ENCODE results near the gene ZNF366.

The ZNF366 gene

DNA sequence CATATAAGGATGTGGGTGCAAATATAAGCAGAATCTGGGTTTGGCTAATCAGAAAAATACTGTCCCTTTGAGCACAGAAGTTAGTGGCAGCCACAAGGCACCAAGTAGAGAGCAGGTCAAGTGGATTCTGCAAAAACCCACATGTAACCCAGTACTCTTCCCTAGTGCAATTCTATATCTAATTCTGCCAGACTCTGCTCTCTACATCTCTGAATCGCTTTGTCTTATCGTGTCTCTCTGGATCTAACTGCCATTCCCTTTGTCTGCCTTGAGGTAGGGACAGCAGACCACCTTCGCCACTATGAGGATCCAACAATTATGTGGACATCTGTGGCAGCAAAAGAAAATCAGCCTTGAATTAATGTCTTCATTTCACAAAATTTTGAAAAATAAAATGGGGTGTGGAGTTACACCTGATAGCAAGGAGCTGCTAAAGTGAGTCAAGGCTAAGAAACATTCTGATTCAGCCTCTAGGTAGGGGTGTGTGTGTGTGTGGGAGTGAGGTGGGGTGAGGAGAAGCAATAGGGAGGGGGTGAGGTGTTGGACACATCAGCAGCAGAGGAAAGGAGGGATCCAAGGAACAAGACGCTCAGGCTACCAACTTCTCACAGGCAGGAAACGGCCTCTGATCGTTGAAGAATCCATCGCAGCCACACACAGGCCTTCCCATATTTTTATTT, 33.7 kb upstream of the ZNF366 start:
- no peak for DNase-seq
- H3K27me3 ChIP-seq (replicated peaks) = no peaks in the 10 kb centered on the region
- no peak overlapping the region for H3K27ac ChIP-seq
- H3K4me3 ChIP-seq (ENCODE audit: low read depth, low read length) = no peak overlapping the region
- in situ Hi-C loops (cut with HindIII; ENCODE audit: low pct_ligation_motif_present, low sequenced_read_pairs) = no loop called here
- H3K36me3 ChIP-seq (replicated peaks) = no peaks in the 10 kb centered on the region
- TF ChIP-seq, protein P1, sequence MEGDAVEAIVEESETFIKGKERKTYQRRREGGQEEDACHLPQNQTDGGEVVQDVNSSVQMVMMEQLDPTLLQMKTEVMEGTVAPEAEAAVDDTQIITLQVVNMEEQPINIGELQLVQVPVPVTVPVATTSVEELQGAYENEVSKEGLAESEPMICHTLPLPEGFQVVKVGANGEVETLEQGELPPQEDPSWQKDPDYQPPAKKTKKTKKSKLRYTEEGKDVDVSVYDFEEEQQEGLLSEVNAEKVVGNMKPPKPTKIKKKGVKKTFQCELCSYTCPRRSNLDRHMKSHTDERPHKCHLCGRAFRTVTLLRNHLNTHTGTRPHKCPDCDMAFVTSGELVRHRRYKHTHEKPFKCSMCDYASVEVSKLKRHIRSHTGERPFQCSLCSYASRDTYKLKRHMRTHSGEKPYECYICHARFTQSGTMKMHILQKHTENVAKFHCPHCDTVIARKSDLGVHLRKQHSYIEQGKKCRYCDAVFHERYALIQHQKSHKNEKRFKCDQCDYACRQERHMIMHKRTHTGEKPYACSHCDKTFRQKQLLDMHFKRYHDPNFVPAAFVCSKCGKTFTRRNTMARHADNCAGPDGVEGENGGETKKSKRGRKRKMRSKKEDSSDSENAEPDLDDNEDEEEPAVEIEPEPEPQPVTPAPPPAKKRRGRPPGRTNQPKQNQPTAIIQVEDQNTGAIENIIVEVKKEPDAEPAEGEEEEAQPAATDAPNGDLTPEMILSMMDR (IDR thresholded peaks at IDR 0.05; ENCODE audit: low read depth, low read length, missing control alignments) = no peak

- Histone ChIP-seq H3K36me3 (replicated peaks) (no peaks in the 10 kb centered on the region), H3K27ac (no peak overlapping the region), H3K4me3 (ENCODE audit: low read depth, low read length) (no peak overlapping the region), H3K27me3 (replicated peaks) (no peaks in the 10 kb centered on the region)
- TF ChIP-seq, protein P1 (IDR thresholded peaks at IDR 0.05; ENCODE audit: low read depth, low read length, missing control alignments) = no peak
- in situ Hi-C loops (cut with HindIII; ENCODE audit: low pct_ligation_motif_present, low sequenced_read_pairs) = no loop called here
- DNase-seq = no peak
Measured at GRCh38 chr5:72539726-72540125, 32.5 kb upstream of the ZNF366 start.

DNA sequence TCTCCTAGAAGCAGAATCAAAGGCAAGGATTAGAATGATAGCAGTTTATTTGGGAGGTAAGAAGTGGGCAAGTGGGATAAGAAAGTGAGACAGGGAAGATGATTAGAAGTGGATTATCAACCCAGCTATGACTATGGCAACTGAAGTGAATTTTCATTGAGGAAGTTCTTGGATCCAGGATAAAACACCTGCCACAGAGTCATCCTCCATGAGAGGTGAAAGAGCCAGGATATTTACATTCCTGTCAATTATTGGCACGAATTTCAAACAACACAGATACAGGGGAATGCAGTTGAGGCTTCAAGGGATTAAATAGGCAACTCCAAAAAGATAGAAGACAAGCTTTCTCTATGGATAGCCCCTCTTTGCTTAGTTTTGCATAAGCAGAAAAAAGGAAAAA, 31.8 kb upstream of the ZNF366 start:
- Histone ChIP-seq H3K4me3 (ENCODE audit: low read depth, low read length) (no peak overlapping the region), H3K27ac (no peak overlapping the region), H3K36me3 (replicated peaks) (no peaks in the 10 kb centered on the region), H3K27me3 (replicated peaks) (no peaks in the 10 kb centered on the region)
- TF ChIP-seq, protein P1 (IDR thresholded peaks at IDR 0.05; ENCODE audit: low read depth, low read length, missing control alignments) = no peak
- in situ Hi-C loops (cut with HindIII; ENCODE audit: low pct_ligation_motif_present, low sequenced_read_pairs) = no loop called here
- DNase-seq = no peak

- H3K27me3 ChIP-seq (replicated peaks) = no peaks in the 10 kb centered on the region
- in situ Hi-C loops (cut with HindIII; ENCODE audit: low pct_ligation_motif_present, low sequenced_read_pairs) = no loop called here
- H3K4me3 ChIP-seq (ENCODE audit: low read depth, low read length) = no peak overlapping the region
- TF ChIP-seq, protein P1 (IDR thresholded peaks at IDR 0.05; ENCODE audit: low read depth, low read length, missing control alignments) = no peak
- H3K36me3 ChIP-seq (replicated peaks) = no peaks in the 10 kb centered on the region
- H3K27ac ChIP-seq = no peak overlapping the region
- no peak for DNase-seq
Measured at GRCh38 chr5:72537166-72537565, 30.0 kb upstream of the ZNF366 start.

GRCh38 chr5:72531496-72532190, 24.4 kb upstream of the ZNF366 start:
- in situ Hi-C loops (cut with HindIII; ENCODE audit: low pct_ligation_motif_present, low sequenced_read_pairs) = no loop called here
- Histone ChIP-seq H3K27me3 (replicated peaks) (no peaks in the 10 kb centered on the region), H3K36me3 (replicated peaks) (no peaks in the 10 kb centered on the region), H3K4me3 (ENCODE audit: low read depth, low read length) (no peak overlapping the region), H3K27ac (no peak overlapping the region)
- DNase-seq = no peak
- TF ChIP-seq, protein P1 (IDR thresholded peaks at IDR 0.05; ENCODE audit: low read depth, low read length, missing control alignments) = no peak
